Prostate gland (tissue), 2 donors: ENCODE results near the gene CTDP1. TPM values are rescaled to one million over a fixed set of nuclear protein-coding genes. Genes with fewer than 3 reads are reported as not detected.

Experiments used
- DNase-seq: peaks from one replicate; pipeline ENCODE4 v3.0.0-alpha.2; 2019; ENCODE audit warnings: low spot score
- H3K27ac ChIP-seq, 2 donors: fragments of 200-600 bp; sonication (generic); 2 replicates each; pipeline ENCODE4 v1.5.1; 2017 to 2019
- H3K27me3 ChIP-seq: fragments of 200-600 bp; sonication (generic); replicated peaks from 2 replicates; pipeline ENCODE4 v1.5.1; 2019; ENCODE audit not compliant: insufficient read depth
- H3K36me3 ChIP-seq, 2 donors: fragments of 200-600 bp; sonication (generic); 1 replicate in 1 of 2; 2 replicates in 1 of 2; pipeline versions ENCODE4 v1.5.1 to v1.8.1; 2017 to 2019
- H3K4me1 ChIP-seq: fragments of 200-600 bp; sonication (generic); replicated peaks from 2 replicates; pipeline ENCODE4 v1.5.1; 2019
- H3K4me3 ChIP-seq, 2 donors: fragments of 200-600 bp; sonication (generic); 2 replicates each; pipeline ENCODE4 v1.5.1; 2017 to 2019
- H3K9me3 ChIP-seq: fragments of 200-600 bp; sonication (generic); 2 replicates; pipeline ENCODE4 v1.5.1; 2017
- POLR2A ChIP-seq: fragments of 450-650 bp; IDR thresholded peaks from one replicate; pipeline ENCODE4 v1.6.1; 2016; ENCODE audit warnings: antibody characterized with exemption, mild to moderate bottlenecking
- POLR2AphosphoS5 ChIP-seq: sonication (generic); formaldehyde crosslinking; IDR thresholded peaks from one replicate; pipeline ENCODE4 v1.6.1; 2017; ENCODE audit warnings: antibody characterized with exemption
- WGBS: methylation state at CpG from one replicate; pipeline ENCODE4 v1.1.5; 2018; 5-methylcytosine and 5-hydroxymethylcytosine counted together
- intact Hi-C: fragments of 100-400 bp; cut with DNase I; formaldehyde crosslinking; loops from one replicate; pipeline ENCODE4 v1.14.2; 2022
- total RNA-seq, 2 donors: library from RNA; depleted of rRNA; stranded (reverse); fragments of >200 nt; gene quantifications; one replicate each; pipeline ENCODE4 v1.1.0, GENCODE V29; 2016
- TF ChIP-seq, protein P1 (sequence below), 4 experiments: fragments of 200-600 bp in 2 of 4; fragments of 450-650 bp in 2 of 4; sonication (generic) in 2 of 4; IDR thresholded peaks; 1 replicate in 3 of 4; 2 replicates in 1 of 4; pipeline ENCODE4 v1.5.1; 2016 to 2019; ENCODE audit warnings: antibody characterized with exemption in 4 of 4, mild to moderate bottlenecking in 2 of 4, moderate library complexity in 2 of 4

CTDP1 gene
- total RNA-seq, 2 donors from 2014 or later: 23.0 to 33.6 TPM

DNA sequence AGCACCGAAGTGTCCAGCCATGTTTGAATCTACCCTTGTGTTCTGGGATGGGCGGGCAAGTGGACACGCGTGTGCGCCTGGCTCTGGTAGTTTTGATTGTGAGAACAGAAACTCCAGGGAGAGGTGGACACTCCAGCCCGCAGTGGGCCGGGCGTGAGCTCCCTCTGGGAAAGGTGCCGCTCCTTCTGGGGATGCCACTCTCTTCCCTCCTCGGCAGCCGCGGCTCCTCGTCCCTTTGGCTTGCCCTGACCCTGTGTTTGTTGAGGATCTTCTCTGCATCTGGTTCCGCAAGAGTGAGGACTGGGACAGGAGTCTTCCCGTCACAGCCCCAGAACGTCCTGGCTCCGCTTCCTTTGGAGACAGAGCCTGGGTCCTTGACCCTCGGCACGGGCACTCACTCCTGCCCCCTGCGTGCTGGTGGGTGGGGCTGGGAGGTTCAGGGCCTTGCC, 1.3 kb downstream of the CTDP1 start:
- WGBS: 59% methylated on average over 20 of the region's 20 CpGs
- Histone ChIP-seq H3K4me3 (peak overlapping the region; percentile 69 to 88), H3K27ac (peak overlapping the region; percentile 98 to 99), H3K9me3 (no peaks in the 10 kb centered on the region), H3K27me3 (no peaks in the 10 kb centered on the region), H3K4me1 (peaks cover 11% of the 10 kb centered on the region), H3K36me3 (no peaks in the 10 kb centered on the region)
- intact Hi-C loops: loop anchor here (10.0 kb wide), 1 partner anchor 264 kb away; no protein-coding TSS in a partner anchor
- TF ChIP-seq POLR2AphosphoS5 (no peak), POLR2A (no peak)
- TF ChIP-seq, protein P1, sequence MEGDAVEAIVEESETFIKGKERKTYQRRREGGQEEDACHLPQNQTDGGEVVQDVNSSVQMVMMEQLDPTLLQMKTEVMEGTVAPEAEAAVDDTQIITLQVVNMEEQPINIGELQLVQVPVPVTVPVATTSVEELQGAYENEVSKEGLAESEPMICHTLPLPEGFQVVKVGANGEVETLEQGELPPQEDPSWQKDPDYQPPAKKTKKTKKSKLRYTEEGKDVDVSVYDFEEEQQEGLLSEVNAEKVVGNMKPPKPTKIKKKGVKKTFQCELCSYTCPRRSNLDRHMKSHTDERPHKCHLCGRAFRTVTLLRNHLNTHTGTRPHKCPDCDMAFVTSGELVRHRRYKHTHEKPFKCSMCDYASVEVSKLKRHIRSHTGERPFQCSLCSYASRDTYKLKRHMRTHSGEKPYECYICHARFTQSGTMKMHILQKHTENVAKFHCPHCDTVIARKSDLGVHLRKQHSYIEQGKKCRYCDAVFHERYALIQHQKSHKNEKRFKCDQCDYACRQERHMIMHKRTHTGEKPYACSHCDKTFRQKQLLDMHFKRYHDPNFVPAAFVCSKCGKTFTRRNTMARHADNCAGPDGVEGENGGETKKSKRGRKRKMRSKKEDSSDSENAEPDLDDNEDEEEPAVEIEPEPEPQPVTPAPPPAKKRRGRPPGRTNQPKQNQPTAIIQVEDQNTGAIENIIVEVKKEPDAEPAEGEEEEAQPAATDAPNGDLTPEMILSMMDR (IDR thresholded peaks at IDR 0.05): no peak
- DNase-seq: no peak

DNA sequence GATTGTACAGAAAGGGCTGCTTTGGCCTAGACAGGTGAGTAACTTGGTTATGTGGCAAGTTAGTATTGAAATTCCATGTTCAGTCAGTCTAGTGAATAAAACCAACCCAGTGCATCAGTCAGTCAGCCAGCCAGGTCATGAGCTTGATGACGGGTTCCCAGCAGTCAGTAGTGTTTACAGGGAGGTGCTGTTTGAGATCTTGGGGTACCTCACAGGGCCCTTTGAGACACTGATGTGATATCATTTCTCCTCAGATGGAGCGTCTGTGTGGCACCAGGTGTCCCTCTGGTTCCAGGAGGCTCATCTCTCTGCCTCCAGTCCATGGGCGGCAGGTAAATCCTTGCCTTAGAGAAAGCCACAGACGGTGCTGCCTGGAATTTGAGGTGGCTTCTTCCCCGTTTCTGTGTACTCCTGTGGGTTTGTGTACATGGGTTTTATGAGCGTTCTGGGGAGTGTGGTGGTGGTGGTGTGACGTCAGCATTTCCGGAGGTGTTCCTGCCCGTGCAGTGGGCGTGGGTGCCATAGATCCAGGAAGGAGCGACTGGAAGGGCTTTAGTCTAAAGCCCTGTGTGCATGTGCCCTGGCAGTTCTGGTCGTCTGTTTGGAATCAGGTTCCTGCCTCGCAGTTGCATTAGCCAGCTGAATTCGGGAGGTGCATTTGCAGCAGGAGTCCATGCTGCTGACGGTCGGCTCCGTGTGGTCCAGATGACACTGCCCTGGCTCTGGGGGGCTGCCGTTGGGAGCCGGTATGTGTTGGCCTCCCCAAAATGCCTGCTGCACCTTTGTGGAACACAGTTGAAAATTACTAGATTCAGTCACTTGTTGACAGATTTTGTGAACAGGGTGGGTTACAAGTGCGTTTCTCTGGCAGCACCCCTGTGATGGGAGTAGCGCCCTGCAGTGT, 2.1 kb downstream of the CTDP1 start:
- peak overlapping the region in 1 of 2 donors; percentile 88 for H3K4me3 ChIP-seq
- intact Hi-C loops: loop anchor here (10.0 kb wide), 1 partner anchor 263 kb away; no protein-coding TSS in a partner anchor
- H3K9me3 ChIP-seq: no peaks in the 10 kb centered on the region
- 68% methylated on average over 21 of the region's 21 CpGs for WGBS
- H3K27me3 ChIP-seq: no peaks in the 10 kb centered on the region
- peak; percentile 61 for DNase-seq
- H3K4me1 ChIP-seq: peaks cover 11% of the 10 kb centered on the region
- TF ChIP-seq POLR2A: no peak
- peak; percentile 67 for TF ChIP-seq POLR2AphosphoS5
- no peaks in the 10 kb centered on the region for H3K36me3 ChIP-seq
- peak overlapping the region; percentile 98 to 99 for H3K27ac ChIP-seq

DNA sequence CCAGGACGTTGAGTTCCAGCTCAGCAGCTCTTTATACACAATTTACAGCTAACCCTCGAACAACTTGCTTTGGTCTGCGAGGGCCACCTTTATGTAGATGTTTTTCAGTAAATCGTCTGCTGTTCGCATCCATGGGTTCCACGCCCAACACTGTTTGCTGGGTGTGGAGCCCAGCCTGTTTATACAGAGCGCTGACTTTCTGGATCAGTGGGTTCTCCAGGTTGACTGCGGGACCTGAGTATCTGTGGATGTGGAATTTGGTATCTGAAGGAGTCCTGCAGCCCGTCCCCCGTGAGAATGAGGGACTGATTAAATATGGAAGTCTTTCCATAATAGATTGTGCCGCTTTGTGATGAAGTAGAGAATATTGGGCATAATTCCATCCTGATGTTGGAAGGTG, 2.9 kb downstream of the CTDP1 start:
- no peak overlapping the region for H3K4me3 ChIP-seq
- H3K27ac ChIP-seq: no peak overlapping the region
- TF ChIP-seq POLR2AphosphoS5 (no peak), POLR2A (no peak)
- TF ChIP-seq, protein P1 (IDR thresholded peaks at IDR 0.05): no peak
- peaks cover 11% of the 10 kb centered on the region for H3K4me1 ChIP-seq
- H3K36me3 ChIP-seq: no peaks in the 10 kb centered on the region
- no peaks in the 10 kb centered on the region for H3K27me3 ChIP-seq
- no peaks in the 10 kb centered on the region for H3K9me3 ChIP-seq
- intact Hi-C loops: loop anchor here (10.0 kb wide), 1 partner anchor 262 kb away; no protein-coding TSS in a partner anchor
- no peak for DNase-seq
- WGBS: 89% methylated on average over 11 of the region's 11 CpGs

DNA sequence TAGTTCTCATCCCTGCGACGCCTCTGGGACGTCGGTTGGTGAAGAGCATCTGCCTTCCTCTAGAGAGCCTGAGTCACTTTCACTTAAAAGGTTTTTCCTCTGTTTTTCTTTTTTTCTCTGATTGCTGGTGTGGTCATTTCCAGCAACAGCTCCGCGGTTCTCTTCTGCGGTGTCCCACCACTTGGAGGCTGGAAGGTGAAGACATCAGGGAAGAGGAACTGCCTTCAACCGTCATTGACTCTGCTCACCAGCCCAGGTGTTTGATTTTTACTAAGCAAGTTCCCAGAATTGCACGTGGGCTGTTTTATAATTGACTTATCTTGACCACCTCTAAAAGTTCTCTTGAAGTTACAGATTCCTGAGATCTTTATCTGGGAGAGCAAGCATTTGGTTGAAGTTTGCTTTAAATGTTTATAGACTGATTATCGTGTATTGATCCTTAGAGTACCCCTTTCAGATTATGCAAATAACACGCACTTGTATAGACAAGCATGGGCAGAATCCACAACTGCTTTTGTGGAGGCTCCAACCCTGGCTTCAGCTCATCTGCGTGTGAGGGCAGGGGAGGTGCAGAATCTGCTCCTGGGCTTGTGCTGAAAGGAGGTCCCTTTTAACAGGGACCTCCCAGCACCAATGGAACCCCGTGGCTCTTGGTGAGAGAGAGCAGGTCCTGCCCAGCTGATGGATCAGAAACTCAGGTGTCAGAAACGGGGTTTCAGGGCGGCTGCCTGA, 3.5 kb downstream of the CTDP1 start:
- H3K27me3 ChIP-seq: no peaks in the 10 kb centered on the region
- TF ChIP-seq, protein P1 (IDR thresholded peaks at IDR 0.05): no peak
- TF ChIP-seq POLR2AphosphoS5: no peak
- TF ChIP-seq POLR2A: no peak
- no peak overlapping the region for H3K27ac ChIP-seq
- intact Hi-C loops: loop anchor here (10.0 kb wide), 1 partner anchor 262 kb away; no protein-coding TSS in a partner anchor
- no peaks in the 10 kb centered on the region for H3K36me3 ChIP-seq
- H3K9me3 ChIP-seq: no peaks in the 10 kb centered on the region
- WGBS: 60% methylated on average over 15 of the region's 15 CpGs
- no peak for DNase-seq
- peaks cover 11% of the 10 kb centered on the region for H3K4me1 ChIP-seq
- H3K4me3 ChIP-seq: no peak overlapping the region
